HG03097 (cell line): ENCODE results near the gene ZNF490.
A peak's percentile ranks its signal among the peaks of the same experiment; 100 is the strongest.
"Not testable (repeated sequence)": the region's sequence is repeated elsewhere in the genome, so short reads cannot be mapped to it uniquely, and the experiment has no call there.

Experiments
- ATAC-seq: cut with Tn5 transposase; IDR thresholded peaks from one replicate; pipeline ENCODE4 v1.9.1; 2021; ENCODE audit not compliant: unreplicated experiment, low FRiP score

ZNF490 gene

GRCh38 chr19:12610540-12611360 lies at the start of gene ZNF490, which contains the start of gene ZNF791:
Gene ZNF490, minus strand, starts transcription at chr19:12610813. Its CDS starts 133 bp downstream, at chr19:12610680.
Gene ZNF791, plus strand, starts transcription at chr19:12610920. Its CDS starts 160 bp downstream, at chr19:12611080.
- ATAC-seq = peak; percentile 55

DNA sequence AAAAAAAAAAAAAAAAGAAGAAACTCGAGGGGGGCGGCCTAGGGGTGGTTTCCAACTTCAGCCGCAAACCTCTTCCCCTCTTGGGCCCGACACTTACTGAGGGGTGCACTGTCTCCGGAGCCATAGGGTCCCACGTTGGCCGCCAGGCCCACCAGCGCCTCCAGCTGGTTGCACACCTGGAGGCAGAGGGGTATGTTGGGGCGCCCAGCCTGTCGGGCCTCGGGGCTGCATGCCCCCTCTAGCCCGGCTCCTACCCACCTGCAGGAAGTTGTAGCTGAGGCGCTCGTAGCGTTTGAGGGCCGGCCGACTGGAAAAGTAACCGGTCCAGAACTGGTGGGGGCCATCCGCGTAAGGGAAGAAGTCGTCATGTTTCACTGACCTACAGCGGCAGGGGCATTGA lies 47.4 kb upstream of the ZNF490 start:
- no peak for ATAC-seq

GRCh38 chr19:12656899-12657571 lies 46.4 kb upstream of the ZNF490 start:
- ATAC-seq = no peak

- ATAC-seq = no peak
Measured at GRCh38 chr19:12655546-12655945, 44.9 kb upstream of the ZNF490 start.

GRCh38 chr19:12652219-12652618 lies 41.6 kb upstream of the ZNF490 start:
- no peak for ATAC-seq

DNA sequence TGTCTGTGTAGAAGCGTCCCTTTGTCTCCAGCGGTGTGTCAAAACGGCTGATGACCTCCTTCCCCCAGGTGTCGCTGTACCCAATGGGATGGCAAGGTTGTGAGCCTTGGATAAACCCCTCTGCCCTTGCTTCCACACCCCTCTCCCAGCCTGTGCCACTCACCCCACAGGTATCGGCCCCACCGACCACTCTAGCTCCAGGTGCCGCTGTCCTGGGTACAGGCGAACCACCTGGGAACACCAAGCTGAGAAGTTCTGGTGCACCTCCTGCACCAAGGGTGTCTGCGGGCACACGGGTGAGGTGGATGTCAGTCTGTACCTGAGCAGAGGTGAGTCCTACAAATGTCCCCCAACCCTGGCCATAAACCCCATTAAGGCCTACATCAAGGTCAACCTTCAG lies 39.3 kb upstream of the ZNF490 start:
- ATAC-seq = no peak

- ATAC-seq = no peak
Measured at GRCh38 chr19:12648088-12648487, 37.5 kb upstream of the ZNF490 start.

DNA sequence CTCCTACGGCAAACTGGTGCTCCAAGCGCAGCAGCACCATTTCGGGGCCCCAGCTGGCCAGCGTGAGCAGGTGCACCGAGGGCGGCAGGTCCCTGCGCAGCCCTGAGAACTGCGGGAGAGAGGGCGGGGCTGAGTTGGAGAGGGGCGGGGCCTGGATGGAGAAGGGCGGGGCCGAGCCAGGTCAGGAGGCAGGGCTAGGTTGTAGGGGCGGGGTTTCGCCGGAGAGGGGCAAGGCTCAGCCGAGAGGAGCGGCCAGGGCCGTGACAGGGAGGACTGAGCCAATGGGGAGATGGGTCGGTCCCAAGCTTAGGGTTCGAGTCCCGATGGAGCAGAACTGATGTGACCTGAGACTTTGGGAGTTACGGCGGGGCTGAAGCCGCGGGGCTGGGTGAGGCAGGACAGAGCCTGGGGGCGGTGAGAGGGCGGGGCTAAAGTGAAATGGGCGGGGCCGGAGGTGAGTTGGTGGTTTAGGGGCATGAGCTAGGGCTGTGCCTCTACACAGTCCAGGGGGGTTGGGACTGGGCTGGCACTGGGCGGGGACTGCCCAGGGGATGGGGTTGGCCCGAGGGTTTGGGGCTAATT lies 37.0 kb upstream of the ZNF490 start:
- no peak for ATAC-seq

DNA sequence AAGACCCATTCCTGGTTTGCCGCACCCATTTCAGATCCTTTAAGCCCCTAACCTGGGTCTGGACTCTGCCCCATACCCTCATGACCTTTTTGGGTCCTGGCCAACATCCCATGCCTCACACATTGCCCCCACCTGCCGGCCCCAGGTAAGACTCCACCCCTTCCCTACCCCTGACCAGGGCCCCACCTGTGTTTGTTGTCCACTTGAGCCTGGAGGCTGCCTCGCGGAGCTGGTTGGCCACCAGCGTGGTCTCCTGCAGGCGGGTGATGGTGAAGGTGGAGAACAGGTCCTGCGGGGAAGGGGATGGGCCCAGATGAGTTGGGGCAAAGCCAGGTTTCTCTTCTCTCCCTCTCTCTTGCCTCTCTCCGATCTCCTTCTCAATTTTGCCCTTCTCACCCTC lies 36.4 kb upstream of the ZNF490 start:
- ATAC-seq = no peak

GRCh38 chr19:12646551-12646950 lies 35.9 kb upstream of the ZNF490 start:
- no peak for ATAC-seq

DNA sequence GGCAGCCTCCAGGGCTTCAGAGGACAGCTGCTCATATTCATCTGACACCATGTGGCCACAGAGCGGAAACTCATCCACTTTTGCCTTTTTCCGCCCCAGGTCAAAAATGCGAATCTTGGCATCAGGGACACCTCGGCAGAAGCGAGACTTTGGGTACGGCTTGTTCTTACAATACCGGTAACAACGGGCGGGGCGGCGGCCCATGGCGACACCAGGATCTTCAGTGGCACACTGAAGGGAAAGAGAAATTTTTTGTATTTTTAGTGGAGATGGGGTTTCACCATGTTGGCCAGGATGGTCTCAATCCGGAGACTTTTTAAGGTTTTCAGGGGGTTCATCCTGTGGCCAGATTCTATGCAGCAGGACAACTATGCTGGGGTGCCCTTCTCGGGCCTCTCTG lies 33.1 kb upstream of the ZNF490 start:
- ATAC-seq = not testable (repeated sequence)

GRCh38 chr19:12642506-12642905 lies 31.9 kb upstream of the ZNF490 start:
- ATAC-seq = no peak

DNA sequence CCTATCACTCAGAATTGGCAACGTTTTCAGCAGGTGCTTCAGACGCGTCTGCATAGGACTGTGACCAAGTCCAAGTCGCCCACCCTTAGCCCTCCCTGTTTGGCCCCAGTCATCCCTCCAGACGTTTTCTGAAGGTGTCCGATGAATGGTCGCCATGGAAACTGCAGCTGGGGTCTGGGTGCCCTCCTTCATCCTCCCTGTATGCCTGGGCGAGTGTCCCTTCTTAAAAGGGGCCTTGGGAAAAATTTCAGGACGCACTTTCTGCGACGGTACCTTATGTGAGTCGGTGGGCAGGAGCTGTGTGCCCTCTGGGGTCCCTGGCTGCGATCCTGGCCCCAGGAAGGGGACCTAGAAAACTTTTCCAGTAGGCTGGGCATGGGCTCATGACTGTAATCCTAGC lies 30.8 kb upstream of the ZNF490 start:
- ATAC-seq = no peak

- ATAC-seq = no peak
Measured at GRCh38 chr19:12639901-12640613, 29.4 kb upstream of the ZNF490 start.

GRCh38 chr19:12638611-12639182 lies 28.1 kb upstream of the ZNF490 start:
- no peak for ATAC-seq

- no peak for ATAC-seq
Measured at GRCh38 chr19:12636631-12637030, 26.0 kb upstream of the ZNF490 start.

DNA sequence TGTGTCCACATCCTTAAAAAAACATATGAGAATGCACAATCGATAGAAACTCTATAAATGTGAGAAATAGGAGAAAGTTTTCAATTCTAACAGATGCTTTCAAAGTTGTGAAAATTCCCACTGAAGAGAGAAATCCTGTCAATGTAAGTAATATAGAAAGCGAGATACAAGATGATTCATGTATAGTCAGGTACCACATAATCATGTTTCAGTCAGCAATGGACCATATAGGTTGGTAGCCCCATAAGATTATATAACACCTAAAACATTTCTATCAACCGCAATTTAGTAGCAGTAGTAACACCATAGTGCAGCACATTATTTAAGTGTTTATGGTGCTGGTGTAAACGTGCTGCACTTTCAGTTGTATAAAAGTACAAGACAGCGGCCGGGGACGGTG lies 18.6 kb upstream of the ZNF490 start:
- no peak for ATAC-seq

DNA sequence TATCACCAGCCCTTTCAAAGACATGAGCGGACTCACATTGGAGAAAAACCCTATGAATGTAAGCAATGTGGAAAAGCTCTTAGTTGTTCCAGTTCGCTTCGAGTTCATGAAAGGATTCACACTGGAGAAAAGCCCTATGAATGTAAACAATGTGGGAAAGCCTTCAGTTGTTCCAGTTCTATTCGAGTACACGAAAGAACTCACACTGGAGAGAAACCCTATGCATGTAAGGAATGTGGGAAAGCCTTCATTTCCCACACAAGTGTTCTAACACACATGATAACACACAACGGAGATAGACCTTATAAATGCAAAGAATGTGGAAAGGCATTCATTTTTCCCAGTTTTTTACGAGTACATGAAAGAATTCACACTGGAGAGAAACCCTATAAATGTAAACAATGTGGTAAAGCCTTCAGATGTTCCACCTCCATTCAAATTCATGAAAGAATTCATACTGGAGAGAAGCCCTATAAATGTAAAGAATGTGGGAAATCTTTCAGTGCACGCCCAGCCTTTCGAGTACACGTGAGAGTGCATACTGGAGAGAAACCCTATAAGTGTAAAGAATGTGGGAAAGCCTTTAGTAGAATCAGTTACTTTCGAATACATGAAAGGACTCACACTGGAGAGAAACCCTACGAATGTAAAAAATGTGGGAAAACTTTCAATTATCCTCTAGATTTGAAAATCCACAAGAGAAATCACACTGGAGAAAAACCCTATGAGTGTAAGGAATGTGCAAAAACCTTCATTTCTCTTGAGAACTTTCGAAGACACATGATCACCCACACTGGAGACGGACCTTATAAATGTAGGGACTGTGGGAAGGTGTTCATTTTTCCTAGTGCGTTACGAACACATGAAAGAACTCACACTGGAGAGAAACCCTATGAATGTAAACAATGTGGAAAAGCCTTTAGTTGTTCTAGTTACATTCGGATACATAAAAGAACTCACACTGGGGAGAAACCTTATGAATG lies 17.7 kb upstream of the ZNF490 start:
- ATAC-seq = no peak

DNA sequence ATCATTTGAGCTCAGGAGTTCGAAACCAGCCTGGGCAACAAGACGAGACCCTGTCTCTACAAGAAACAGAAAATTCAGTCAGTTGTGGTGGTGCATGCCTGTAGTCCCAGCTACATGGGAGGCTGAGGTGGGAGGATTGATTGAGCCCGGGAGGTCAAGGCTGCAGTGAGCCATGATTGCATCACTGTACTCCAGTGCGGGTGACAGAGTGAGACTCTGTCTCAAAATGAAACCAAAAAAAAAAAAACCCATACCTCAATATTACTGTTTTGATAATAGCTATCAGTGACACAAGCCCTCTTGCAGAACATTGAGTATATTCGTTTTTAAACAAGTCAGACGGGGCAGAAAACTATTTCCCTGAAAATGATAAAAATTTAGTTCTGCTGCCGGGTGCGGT lies 16.3 kb upstream of the ZNF490 start:
- no peak for ATAC-seq
